NCI-H1048 (cell line): ENCODE data around the gene EPSTI1.

Experiments used
- DNase-seq: peaks from one replicate; lab custom pipeline; 2025; lab: John Stamatoyannopoulos, UW

Gene EPSTI1

DNA sequence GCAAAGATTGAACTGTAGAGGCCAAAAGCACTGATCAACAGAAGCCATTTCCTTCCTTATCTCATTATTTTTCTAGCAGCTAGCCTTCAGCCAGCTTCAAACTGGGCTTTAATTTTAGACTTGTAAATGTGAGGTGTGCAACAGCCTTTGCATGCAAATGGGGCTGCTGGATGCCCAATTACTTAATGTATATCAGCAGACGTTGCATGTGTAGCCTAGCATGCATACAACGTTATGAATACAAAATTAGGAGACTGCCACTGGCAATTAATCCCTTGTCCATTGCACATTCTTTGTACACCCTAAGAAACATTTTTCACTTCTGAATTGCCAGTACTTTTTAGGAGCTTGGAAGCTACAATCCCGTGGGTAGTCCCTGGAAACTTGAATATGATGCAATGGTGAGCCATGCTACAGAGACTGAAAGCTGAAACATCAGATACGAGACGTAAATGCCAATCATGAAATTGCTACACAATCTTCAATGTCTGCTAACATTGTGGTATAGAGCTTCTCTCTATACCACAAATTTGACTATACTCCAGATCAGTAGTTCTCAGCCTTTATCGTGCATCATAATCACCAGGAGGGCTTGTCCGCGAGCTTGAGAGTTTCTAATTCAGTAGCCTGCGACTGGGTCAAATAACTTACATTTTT is 20.2 kb downstream of the EPSTI1 start:
- DNase-seq, result no peak

DNA sequence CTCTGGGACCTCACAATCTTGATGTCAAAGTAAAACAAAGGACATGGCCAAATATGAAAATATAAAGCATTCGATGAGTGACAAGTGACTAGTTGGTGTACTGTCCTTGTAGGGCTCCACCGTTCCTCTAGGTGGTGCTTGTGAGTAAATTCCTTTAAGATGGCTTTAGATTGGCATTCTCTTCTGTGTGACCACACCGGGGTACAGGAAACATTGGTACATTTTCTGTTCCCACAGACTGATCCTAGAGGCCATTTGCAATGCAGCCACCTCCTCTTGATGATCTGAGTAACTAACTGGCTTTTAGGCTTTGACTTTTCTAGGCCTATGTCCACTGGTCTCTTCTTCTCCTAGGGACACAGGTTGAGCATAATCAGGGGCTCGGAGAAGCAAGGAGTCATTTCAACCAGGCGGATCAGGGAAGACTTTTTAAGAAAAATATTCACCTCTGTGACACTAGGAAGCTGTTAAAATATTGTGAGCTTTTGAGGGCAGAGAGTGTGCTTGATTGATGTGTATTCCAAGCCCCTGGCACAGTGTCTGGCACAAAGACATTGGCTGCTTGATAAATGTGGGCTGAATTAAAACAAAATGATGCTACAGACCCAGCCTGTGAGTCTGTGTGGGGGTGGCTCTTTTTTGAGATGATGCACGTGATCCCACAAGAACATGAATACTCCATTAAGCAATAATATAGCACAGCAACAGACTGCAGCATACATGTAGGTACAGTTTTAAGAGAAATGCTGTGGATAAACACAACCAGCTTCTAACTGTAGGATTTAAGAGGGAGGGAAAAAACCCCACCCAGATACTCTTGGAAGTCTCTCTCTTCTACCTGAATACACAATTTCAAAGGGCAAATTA is 21.0 kb downstream of the EPSTI1 start:
- DNase-seq, result no peak

DNA sequence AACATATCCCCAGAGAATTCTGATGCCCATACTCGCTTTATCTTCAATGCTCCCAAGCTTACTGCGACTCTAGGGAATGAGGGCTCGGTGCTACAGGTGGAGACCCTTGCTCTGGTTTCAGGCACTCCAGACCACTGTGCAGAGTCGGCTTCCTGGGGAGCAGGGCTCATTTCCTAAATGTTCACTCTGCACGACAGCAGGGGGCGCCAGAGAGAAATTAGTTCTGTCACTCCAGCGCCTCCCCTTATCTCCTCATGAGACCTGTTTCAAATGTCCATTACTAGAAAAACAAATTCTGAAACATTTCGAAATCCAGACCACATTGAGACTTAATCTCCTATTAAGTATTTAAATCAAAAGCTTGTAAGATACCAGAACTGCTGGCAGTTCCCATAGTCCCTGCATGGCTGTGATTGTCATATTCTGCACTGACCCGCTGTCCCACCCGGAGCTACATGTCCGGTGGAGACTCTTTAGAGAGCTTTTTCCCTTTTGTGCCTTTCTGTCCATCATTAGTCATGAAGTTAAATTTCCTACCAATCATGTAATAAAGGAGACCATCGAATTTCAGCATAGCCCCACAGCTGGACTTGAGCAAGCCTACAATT is 22.4 kb downstream of the EPSTI1 start:
- DNase-seq, result no peak

DNA sequence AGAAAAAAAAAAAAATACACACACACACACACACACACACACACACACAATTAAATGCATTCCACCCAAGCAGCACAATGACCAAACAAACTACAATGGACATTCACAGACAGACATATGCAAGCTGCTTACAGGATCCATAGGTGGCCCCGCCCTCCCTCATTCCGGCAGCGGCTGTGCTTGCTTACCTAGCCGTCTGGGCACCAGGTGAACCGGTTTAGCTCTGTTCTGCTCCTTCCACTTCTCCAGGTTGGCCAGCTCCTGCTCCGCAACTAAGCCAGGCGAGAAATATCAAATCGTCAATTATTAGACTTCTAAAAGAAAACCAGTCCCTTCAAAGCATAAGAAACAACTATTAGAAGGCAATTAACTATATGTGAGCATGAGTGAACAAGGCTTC is 23.1 kb downstream of the EPSTI1 start:
- no peak for DNase-seq

DNA sequence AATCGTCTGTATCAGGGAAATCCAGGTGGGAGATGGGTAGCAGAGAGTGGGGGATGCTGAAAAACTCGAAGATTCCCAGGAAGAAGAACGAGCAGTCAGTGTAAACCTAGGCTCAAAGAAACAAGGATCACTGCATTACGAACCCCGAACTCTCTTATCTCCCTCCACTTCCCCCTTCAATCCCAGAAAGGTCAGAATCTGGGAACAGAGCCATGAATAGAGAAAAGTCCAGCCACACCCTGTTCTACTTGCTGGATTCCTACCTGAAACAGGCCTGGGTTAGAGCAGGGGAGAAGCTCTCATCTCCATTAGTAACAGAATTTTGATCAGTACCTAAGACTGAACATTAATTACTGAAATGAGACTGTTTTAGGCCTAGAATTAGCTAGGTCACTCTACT is 24.4 kb downstream of the EPSTI1 start:
- no peak for DNase-seq

DNA sequence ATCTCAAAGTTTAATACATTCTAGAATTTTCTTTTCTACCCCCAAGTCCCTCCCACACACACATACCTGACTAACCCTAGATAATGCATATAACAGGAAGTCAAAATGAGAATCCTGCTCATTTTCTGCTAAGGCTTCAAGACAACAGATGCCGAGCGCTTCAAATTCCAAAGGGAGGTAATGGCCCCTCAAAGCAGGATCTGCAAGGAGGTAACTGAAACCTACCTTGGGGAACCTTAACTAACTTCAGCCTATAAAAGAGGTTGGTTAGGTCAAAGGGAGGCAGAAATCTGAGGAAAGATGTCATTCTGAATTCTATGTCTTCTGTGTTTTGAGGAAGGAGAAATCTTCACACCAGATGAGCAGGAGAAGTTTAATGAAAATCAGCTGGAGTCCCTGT is 26.8 kb downstream of the EPSTI1 start:
- no peak for DNase-seq

DNA sequence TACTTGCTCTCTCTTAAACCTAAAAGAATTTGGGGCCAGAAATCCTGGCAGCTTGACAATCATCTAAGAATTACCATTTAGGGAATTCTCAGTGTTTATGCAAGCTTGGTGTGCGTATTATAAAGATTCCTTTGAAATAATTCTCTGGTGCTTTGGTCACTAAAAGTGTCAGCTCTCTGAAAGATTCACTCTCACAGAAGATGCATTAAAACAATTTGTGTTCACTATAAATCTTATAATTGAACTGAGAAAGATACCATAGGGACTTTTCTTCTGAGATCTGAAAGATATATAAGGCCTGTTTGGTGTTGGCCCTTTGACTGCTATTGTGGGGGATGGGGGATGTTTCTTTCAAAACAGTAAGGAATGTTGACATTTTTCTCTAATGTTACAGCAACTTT is 27.3 kb downstream of the EPSTI1 start:
- DNase-seq, result no peak

DNA sequence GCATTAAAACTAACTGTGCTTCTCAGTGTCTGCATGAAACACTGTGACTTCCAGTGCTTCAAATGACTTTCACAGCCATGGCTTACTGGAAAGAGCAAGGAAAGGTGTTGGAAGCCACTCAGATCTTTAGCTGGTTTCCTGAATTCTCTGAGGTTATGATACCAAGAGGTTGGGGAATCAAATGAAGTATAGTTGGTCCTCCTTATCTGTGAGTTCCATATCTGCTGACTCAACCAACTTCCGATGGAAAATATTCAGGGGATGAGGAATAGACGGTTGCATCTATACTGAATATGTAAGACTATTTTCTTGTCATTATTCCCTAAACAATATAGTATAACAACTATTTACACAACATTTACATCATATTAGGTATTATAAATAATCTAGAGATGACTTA is 32.4 kb downstream of the EPSTI1 start:
- DNase-seq, result no peak

DNA sequence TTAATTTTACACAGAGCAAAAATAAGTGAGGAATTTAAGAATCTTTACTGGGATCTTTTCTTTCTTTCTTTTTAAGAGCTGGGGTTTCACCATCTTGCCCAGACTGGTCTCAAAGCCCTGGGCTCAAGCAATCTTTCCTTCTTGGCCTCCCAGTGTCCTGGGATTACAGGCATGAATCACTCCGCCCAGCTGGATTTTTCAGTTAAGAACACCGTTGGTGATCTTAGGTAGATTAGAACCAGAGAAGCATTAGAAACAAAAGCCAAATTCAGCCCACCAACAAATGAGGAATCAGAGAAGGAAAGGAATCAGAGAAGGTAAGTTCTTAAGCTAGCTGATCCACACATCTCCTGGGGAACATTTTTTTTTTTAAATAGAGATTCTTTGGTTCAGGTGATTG is 34.2 kb downstream of the EPSTI1 start:
- DNase-seq, result no peak

DNA sequence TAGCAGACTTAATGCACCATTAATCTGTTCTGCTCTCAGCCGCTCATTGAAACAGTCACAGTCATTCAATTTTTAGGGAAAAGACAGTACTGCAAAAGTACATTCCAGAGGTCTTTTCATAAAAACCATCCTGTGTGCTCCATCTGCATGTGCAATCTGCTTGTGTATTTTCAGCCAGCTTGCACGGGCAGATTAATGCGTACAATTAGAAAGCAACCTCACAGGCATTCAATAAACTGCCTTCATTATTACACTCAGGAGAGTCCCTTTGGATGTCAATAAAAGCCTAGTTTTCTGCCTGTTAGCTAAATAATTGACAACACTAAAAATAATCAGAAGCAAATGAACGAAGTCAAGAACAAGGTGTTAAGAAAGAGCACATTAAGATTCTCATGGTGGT is 41.9 kb downstream of the EPSTI1 start:
- no peak for DNase-seq

DNA sequence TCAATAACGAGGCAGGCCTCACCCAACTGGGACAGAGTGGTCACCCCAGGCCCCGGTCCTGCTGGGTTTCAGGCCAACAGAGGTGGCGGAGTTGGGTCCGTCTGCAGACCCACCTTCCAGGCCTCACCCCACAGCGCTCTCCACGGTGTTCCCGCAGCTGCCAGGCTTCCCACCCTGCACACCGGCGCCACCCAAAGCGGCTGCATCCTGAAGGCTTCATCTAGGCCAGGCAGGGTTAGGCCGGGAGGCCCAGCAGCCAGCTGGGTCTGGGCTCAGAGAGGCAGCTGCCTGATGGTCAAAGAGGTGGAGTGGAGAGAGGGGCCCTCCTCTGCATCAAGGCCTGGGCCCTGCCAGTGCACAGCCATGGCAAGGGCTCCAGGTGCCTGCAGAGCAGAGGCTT is 44.1 kb downstream of the EPSTI1 start:
- DNase-seq, result no peak

DNA sequence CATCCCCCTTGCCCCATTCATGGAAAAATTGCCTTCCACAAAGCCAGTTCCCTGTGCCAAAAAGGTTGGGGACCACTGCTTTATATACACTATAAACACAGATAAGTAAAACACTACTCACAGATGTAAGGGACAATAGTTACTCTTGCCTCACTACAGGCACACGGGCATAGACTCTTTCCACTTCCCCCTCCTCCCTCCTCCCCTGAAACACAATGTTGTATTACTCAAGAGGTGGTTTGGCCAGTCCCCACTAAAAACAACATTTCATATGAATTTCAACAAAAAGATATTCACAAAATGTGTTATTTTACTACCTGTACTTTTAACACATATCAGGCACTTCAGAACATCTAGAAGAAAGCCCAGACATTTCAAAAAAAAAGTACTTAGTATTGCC is 45.1 kb downstream of the EPSTI1 start:
- DNase-seq, result no peak

DNA sequence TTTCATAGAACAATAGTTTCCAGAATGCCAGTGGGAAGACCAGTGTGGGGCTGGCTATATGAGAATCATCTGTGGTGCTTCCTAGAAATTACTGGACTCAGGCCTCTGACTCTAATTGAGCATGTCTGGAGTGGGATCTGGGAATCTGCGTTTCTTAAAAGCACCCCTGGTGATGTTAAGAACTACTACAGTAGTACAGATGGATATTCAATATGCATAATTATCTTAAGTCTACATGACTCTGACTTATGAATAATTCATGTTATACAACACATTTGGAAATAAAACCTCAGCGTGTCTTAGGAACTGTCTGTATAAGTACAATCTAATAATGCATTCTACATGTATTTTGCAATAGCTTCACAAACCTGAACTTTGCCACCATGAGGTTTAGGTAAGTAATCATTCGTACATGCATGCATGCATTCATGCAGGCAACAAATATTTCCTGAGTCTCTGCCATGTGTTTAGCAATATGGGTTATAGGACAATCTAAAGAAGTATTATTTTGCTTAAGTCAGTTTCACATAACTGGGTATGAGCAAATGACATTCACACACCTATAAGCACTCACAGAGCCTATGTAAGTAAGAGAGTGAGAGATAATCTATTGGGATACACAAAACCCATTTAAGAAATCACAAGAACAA is 62.0 kb downstream of the EPSTI1 start:
- no peak for DNase-seq

DNA sequence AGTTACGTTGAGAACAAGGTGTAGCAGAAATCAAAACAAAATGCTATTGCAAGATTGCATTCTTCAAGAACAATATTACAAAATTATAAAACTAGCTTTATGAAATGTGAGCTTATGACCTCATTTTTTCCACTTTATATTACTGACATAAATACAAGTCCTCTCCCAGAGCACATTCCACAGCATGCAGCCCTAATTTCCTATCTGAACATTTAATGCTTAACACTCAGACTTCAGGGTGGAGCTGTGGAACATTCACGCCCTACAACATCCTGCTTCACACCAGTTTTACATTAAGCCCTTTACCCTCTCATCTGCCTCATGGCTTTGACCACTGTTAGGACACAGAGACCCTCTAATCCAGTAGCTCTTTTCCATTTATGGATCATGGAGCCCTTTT is 65.5 kb downstream of the EPSTI1 start:
- DNase-seq, result no peak

DNA sequence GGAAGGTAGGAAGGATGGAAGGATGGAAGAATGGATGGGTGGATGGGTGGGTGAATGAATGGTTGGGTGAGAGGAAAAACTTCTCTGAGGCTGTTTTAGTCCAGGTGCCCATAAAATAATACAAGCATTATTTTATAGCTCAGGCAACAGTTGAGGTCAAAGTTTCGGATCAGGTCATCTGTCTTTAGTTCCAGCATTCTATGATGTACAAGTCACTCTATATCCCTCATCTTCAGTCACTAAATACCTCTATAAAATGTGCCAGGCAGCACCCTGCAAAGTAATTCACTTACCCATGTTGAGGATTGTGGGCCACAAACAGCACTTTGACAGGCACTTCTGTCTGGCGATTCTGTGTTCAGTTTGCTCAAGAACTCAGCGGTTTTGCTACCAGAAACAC is 66.0 kb downstream of the EPSTI1 start:
- no peak for DNase-seq

DNA sequence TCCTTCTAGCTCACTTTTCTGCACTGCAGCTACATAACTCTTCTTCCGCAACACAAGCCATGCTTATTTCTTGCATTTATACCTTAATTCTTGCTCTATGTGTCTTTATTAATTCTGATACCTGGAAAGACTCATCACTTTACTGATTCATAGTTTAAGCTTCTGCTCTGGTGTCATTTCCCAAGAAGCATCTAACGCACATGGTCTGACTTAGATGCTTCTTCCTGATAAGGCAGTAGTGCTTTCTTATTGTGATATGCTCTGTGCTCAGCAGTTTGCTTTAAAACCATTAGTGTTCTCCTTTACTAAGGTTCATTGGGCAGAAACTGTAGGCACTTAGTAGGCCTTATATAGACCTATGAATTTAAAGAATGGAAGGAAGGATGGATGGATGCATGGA is 66.4 kb downstream of the EPSTI1 start:
- DNase-seq, result no peak

DNA sequence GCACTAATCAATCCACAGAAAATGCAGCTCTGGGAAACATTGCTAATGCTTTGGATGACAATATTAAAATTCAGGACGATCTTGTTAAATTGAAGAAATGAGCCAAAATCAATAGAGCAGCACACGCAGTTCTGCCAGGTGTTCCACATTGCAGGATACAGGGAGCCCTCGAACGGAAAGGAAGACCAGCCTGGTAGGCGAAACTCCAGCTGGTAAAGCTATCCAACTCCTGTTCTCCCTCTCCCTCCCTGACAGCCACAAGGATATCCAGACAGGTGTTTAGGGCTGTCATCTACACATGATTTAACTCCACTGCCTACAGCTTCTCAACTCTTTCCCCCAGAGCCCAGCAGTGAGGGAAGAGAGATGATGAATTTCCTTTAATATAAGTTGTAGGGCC is 67.7 kb downstream of the EPSTI1 start:
- no peak for DNase-seq

DNA sequence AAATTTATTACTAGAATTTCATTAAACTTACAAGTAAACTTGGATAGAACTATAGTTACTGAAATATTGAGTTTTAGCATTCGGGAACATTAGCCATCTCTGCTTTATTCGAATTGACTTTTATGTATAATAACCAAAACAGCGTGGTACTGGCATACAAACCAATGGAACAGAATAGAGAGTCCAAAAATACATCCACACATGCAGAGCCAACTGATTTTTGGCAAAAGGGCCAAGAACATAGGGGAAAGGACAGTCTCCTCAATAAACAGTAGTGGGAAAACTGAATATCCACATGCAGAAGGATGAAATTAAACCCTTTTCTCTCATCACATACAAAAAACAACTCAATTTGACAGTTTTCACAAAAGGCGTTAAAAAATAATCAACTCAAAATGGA is 84.3 kb downstream of the EPSTI1 start:
- no peak for DNase-seq

DNA sequence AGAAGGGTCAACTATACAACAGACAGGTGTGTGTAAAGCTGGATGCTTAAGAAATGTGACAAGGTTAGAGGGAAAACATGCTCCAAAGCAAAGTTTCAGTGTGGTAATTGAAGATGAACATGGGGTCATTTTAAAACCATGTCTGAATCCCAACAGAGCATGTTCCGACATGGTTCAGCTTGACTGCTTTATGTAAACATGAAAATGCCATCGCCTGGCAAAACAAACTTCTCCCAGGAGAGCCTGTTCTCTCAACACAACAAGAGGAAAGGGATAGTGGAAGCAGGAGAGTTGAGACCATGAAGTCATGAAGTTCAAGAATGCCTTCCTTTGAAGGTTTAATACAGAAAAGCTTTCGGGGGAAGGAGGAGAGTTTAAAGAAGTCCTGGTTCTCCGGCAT is 85.8 kb downstream of the EPSTI1 start:
- no peak for DNase-seq

DNA sequence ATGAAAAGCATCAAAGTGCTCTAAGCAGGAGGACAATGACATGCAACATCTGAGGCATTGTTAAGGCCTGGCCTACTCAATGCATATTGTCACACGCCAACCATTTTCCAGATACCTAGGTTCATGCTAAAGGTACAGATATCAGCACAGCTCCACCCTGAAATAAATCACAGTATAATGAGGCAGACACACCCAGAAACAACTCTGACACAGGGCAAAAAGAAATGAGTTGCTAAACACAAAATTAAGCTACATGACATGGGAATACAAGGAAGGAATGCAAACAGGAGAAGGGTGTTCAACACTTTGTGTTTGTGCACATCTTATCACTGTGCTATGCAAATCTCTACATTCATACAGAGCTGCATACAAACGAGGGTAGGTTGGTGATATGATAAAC is 86.5 kb downstream of the EPSTI1 start:
- DNase-seq, result no peak

DNA sequence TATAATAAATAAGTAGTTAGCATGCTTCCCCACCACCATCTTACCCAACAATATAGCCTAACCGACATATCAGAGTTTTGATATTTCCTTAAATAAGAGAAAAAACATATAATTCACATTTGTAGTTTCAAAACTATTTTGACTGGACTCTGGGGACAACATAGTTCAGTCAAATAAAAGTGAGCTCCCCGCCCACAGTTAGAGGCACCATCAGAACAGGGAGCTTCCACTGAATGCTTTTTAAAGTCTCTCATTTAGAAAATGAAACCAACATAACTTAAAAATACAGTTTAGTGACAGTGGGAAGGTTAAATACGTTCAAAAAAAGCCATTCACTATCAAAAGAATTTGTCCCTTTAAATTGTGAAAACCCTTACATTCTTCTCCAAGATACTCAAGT is 92.8 kb downstream of the EPSTI1 start:
- DNase-seq, result no peak

DNA sequence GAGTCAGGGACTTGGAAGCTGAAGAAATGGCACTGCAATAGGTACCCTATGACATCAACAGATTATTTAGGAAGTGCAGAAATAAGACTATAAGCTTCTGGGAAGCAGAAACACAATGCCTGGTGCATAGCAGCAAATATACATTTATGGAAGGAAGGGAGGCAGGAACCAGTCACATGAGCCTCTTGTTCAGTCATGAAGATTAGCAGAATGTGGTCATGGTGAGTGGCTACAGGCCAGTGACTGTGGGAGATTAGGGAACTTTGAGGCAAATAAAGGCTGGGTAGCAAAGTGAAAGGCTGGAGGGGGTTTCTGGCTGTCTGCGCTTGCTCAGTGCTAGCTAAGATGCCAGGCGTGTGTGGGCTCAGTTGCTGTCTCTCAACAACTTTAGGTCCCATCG is 96.3 kb downstream of the EPSTI1 start:
- DNase-seq, result no peak

DNA sequence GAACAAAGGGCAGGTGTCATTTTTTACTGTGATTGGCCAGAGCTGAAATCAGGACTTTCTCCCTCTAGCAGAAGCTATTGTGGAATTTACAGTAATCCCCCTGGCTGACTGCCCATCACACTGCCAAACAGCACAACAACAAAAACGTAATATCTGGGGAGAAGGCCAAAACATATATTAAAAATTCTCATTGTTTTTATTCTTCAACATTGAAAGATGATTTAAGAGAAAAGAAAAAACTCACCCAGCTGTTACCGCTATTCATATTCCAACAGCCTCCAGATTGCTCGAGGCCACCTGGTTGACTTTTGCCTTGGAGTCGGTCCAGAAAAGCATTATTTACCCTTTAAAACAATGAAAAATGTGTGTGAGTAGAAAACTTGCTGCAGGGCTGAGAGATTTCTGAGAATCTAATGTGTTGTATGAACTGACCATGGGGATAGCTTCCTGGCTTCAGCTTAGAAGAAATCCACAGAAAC is 97.2 kb downstream of the EPSTI1 start:
- no peak for DNase-seq
